Measurements from ENCODE around the gene POLN. TPM values are rescaled to one million over a fixed set of nuclear protein-coding genes. Genes with fewer than 3 reads are reported as not detected.
A peak's percentile ranks its signal among the peaks of the same experiment; 100 is the strongest.
"Not testable (repeated sequence)": the region's sequence is repeated elsewhere in the genome, so short reads cannot be mapped to it uniquely, and the experiment has no call there.

The POLN gene
- total RNA-seq, 2 donors from 2014 or later, result 3.8 to 15.2 TPM

DNA sequence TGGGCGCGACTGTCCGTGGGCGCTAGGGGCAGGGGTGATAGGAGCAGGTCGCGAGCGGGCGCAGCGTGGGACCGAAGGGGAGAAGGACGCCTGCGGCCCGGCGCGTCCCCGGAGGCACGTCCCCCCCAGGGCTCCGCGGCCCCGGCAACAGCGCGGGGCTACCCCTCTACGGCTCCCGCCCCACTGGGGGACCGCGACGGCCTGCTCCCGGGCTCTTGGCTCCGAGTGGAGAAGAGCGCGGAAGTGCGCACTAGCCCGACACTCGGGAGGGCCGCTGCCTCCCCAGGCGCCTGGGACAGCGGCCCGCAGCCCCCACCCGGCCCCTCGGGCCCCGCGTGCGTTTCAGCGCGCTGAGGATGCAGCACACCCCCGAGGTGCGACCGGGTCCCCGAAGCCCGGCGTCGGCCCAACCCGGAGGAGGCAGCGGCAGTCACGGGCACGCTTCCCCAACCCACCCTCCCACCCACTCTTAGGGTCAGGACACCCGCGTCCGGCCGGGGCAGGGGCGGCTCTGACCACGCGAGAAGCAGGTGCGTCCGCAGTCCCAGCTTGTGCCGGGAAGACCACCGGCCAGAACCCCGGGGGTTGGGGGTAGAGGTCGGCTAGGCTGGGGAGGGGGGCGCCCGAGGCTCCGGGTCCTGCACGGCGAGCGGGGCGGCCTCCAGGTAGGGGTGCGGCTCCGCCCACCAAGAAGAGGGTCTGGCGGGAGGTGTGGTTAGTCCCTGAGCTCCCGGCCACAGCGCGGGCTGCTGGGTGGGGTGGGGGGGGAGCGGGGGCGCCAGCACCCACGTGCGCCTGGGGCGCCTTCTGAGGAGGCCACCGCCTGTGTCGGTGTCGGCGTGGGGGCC lies 201.3 kb downstream of the POLN start:
- H3K27ac ChIP-seq, result no peak overlapping the region
- peak overlapping the region; percentile 55 to 56 for H3K4me3 ChIP-seq
- no peaks in the 10 kb centered on the region for H3K36me3 ChIP-seq
- peaks cover 6% of the 10 kb centered on the region for H3K4me1 ChIP-seq (replicated peaks)
- WGBS, result 7% methylated on average over 30 of the region's 91 CpGs
- peaks cover 10% of the 10 kb centered on the region for H3K27me3 ChIP-seq (replicated peaks; ENCODE audit: insufficient read depth)
- DNase-seq (ENCODE audit: low spot score), result no peak
- intact Hi-C loops (cut with DNase I), result no loop called here
- TF ChIP-seq, protein P1, sequence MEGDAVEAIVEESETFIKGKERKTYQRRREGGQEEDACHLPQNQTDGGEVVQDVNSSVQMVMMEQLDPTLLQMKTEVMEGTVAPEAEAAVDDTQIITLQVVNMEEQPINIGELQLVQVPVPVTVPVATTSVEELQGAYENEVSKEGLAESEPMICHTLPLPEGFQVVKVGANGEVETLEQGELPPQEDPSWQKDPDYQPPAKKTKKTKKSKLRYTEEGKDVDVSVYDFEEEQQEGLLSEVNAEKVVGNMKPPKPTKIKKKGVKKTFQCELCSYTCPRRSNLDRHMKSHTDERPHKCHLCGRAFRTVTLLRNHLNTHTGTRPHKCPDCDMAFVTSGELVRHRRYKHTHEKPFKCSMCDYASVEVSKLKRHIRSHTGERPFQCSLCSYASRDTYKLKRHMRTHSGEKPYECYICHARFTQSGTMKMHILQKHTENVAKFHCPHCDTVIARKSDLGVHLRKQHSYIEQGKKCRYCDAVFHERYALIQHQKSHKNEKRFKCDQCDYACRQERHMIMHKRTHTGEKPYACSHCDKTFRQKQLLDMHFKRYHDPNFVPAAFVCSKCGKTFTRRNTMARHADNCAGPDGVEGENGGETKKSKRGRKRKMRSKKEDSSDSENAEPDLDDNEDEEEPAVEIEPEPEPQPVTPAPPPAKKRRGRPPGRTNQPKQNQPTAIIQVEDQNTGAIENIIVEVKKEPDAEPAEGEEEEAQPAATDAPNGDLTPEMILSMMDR (IDR thresholded peaks at IDR 0.05), result no peak
- TF ChIP-seq POLR2AphosphoS5 (IDR thresholded peaks at IDR 0.05) (no peak), POLR2A (IDR thresholded peaks at IDR 0.05) (no peak)
- H3K9me3 ChIP-seq, result no peaks in the 10 kb centered on the region

DNA sequence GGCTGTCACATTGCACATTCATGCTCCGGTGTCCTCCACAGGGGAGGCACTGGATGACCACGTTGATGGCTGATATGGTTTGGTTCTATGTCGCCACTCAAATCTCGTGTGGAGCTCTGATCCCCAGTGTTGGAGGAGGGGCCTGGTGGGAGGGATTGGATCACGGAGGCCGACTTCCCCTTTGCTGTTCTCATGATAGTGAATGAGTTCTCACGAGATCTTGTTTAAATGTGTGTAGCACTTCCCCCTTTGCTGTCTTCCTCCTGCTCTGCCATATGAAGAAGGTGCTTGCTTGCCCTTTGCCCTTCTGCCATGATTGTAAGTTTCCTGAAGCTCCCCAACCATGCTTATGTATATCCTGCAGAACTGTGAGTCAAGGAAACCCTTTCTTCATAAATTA lies 205.1 kb downstream of the POLN start:
- Histone ChIP-seq H3K27me3 (replicated peaks; ENCODE audit: insufficient read depth) (peaks cover 10% of the 10 kb centered on the region), H3K9me3 (no peaks in the 10 kb centered on the region), H3K27ac (no peak overlapping the region), H3K36me3 (no peaks in the 10 kb centered on the region), H3K4me1 (replicated peaks) (peaks cover 6% of the 10 kb centered on the region), H3K4me3 (no peak overlapping the region)
- WGBS, result 72% methylated on average over 7 of the region's 7 CpGs
- intact Hi-C loops (cut with DNase I), result no loop called here
- TF ChIP-seq POLR2AphosphoS5 (IDR thresholded peaks at IDR 0.05), result no peak
- TF ChIP-seq, protein P1 (IDR thresholded peaks at IDR 0.05), result no peak
- no peak for DNase-seq (ENCODE audit: low spot score)

DNA sequence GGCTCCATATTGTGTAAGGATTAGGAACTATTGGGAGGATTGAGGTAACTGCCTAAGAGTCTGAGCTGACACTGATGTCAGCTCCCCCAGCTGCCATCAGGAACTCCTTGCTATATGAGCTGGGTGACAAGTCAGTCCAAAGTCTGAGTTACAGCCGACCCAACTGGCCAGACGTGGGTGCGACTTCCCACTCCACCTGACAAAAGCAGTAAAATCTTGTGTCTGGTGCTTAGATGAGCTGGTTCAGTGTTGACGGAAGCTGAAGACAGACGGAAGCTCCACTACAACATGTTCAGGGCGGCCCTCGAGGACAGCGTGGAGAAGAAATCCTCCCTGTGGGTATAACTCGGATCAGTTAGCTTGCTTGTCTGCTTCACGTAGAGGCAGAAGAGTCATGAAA lies 205.6 kb downstream of the POLN start:
- Histone ChIP-seq H3K4me1 (replicated peaks) (peaks cover 5% of the 10 kb centered on the region), H3K4me3 (no peak overlapping the region), H3K27me3 (replicated peaks; ENCODE audit: insufficient read depth) (peaks cover 8% of the 10 kb centered on the region), H3K9me3 (no peaks in the 10 kb centered on the region), H3K27ac (no peak overlapping the region), H3K36me3 (no peaks in the 10 kb centered on the region)
- TF ChIP-seq POLR2AphosphoS5 (IDR thresholded peaks at IDR 0.05) (no peak), POLR2A (IDR thresholded peaks at IDR 0.05) (no peak)
- TF ChIP-seq, protein P1 (IDR thresholded peaks at IDR 0.05), result no peak
- WGBS, result 75% methylated on average over 10 of the region's 10 CpGs
- DNase-seq (ENCODE audit: low spot score), result no peak
- intact Hi-C loops (cut with DNase I), result no loop called here

DNA sequence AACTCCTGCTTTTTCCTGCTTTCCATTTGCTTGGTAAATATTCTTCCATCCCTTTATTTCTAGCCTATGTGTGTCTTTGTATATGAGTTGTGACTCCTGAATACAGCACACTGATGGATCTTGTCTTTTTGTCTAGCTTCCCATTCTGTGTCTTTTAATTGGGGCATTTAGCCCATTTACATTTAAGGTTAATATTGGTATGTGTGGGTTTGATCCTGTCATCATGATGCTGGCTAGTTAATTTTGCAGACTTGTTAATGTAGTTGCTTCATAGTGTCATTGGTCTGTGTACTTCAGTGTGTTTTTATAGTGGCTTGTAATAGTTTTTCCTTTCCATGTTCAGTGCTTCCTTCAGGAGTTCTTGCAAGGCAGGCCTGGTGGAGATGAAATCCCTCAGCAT lies 210.8 kb downstream of the POLN start:
- DNase-seq (ENCODE audit: low spot score); H3K27me3 ChIP-seq (replicated peaks; ENCODE audit: insufficient read depth); H3K4me1 ChIP-seq (replicated peaks); intact Hi-C loops (cut with DNase I); H3K27ac ChIP-seq; H3K4me3 ChIP-seq; H3K9me3 ChIP-seq; H3K36me3 ChIP-seq: not testable (repeated sequence)

DNA sequence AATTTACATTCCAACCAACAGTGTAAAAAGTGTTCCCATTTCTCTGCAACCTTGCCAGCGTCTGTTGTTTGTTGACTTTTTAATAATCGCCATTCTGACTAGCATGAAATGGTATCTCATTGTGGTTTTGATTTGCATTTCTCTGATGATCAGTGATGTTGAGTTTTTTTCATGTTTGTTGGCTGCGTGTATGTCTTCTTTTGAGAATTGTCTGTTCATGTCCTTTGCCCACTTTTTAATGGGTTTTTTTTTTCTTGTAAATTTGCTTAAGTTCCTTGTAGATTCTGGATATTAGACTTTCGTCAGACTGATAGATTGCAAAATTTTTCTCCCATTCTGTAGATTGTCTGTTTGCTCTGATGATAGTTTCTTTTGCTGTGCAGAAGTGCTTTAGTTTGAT lies 214.8 kb downstream of the POLN start:
- H3K9me3 ChIP-seq; intact Hi-C loops (cut with DNase I); H3K27ac ChIP-seq; H3K4me1 ChIP-seq (replicated peaks); H3K27me3 ChIP-seq (replicated peaks; ENCODE audit: insufficient read depth); H3K36me3 ChIP-seq; DNase-seq (ENCODE audit: low spot score); H3K4me3 ChIP-seq: not testable (repeated sequence)
- WGBS, result 77% methylated on average over 4 of the region's 4 CpGs

DNA sequence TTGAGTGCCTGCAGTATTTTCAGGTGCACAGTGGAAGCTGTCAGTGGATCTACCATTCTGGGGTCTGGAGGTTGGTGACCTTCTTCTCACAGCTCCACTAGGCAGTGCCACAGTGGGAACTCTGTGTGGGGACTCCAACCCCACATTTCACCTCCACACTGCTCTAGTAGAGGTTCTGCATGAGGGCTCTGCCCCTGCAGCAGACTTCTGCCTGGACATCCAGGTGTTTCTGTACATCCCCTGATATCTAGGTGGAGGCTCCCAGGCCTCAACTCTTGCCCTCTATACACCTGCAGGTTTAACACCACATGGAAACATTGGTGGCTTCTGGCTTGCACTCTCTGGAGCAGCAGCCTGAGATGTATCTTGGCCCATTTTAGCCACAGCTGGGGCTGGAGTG lies 216.1 kb downstream of the POLN start:
- TF ChIP-seq POLR2AphosphoS5 (IDR thresholded peaks at IDR 0.05) (no peak), POLR2A (IDR thresholded peaks at IDR 0.05) (no peak)
- TF ChIP-seq, protein P1 (IDR thresholded peaks at IDR 0.05), result no peak
- intact Hi-C loops (cut with DNase I), result no loop called here

More for the DNA sequence above, 216.1 kb downstream of the POLN start:
- Histone ChIP-seq H3K9me3 (no peaks in the 10 kb centered on the region), H3K36me3 (no peaks in the 10 kb centered on the region), H3K27me3 (replicated peaks; ENCODE audit: insufficient read depth) (no peaks in the 10 kb centered on the region), H3K27ac (no peak overlapping the region), H3K4me3 (no peak overlapping the region), H3K4me1 (replicated peaks) (no peaks in the 10 kb centered on the region)
- DNase-seq (ENCODE audit: low spot score), result no peak
